ENCODE data around the gene MED23.
"Not testable (repeated sequence)": the region's sequence is repeated elsewhere in the genome, so short reads cannot be mapped to it uniquely, and the experiment has no call there.

The MED23 gene

GRCh38 chr6:131555992-131556391 is 72.0 kb downstream of the MED23 start:
- no peak overlapping the region for H3K4me3 ChIP-seq (ENCODE audit: low read depth, low read length)
- DNase-seq (ENCODE audit: low read depth, low spot score): no peak
- in situ Hi-C loops (cut with HindIII; ENCODE audit: low sequenced_read_pairs): no loop called here
- TF ChIP-seq CTCF (IDR thresholded peaks at IDR 0.05; ENCODE audit: low read depth, low read length): no peak

DNA sequence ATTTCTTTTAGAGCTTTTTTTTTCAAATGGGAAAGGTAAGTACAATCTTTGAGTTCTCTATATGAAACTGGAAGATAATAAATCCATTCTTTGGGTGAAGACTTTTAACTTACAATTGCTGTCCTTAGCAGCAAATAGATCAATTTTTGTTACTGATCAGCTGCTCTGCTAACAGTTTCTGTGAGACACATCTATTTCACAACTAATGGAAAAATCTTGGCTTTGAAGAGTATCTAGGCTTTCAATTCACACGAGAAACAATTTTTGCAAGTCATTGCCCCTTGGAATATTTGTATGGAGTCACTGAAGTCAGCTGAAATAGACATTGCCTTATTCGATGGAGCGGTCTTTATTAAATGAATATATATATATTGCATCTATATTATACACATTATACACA is 75.5 kb downstream of the MED23 start:
- DNase-seq (ENCODE audit: low read depth, low spot score): no peak
- in situ Hi-C loops (cut with HindIII; ENCODE audit: low sequenced_read_pairs): no loop called here
- TF ChIP-seq CTCF (IDR thresholded peaks at IDR 0.05; ENCODE audit: low read depth, low read length): no peak
- H3K4me3 ChIP-seq (ENCODE audit: low read depth, low read length): no peak overlapping the region

GRCh38 chr6:131551902-131552301 is 76.1 kb downstream of the MED23 start:
- no peak for TF ChIP-seq CTCF (IDR thresholded peaks at IDR 0.05; ENCODE audit: low read depth, low read length)
- DNase-seq (ENCODE audit: low read depth, low spot score): no peak
- in situ Hi-C loops (cut with HindIII; ENCODE audit: low sequenced_read_pairs): no loop called here
- no peak overlapping the region for H3K4me3 ChIP-seq (ENCODE audit: low read depth, low read length)

GRCh38 chr6:131549811-131550210 is 78.2 kb downstream of the MED23 start:
- in situ Hi-C loops (cut with HindIII; ENCODE audit: low sequenced_read_pairs): no loop called here
- DNase-seq (ENCODE audit: low read depth, low spot score): no peak
- no peak overlapping the region for H3K4me3 ChIP-seq (ENCODE audit: low read depth, low read length)
- no peak for TF ChIP-seq CTCF (IDR thresholded peaks at IDR 0.05; ENCODE audit: low read depth, low read length)

DNA sequence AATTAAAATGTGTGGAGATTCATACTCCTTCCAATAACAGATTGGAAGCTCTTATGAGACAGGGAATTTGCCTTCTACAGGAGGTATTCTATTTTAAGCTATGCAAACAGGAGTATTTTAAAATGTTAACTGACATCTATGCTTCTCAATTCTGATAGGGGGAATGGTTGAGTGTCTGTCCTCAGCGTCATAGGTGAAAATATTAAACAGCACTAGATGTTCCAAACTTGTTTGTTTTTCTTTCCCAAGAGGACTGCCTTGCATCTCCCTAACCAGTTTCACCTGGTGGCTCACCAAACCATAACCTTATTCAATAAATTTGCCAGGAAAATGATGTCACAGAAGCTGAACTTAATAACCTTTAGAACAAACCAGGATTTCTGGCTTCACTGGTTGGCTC is 79.6 kb downstream of the MED23 start:
- no peak overlapping the region for H3K4me3 ChIP-seq (ENCODE audit: low read depth, low read length)
- TF ChIP-seq CTCF (IDR thresholded peaks at IDR 0.05; ENCODE audit: low read depth, low read length): no peak
- DNase-seq (ENCODE audit: low read depth, low spot score): no peak
- in situ Hi-C loops (cut with HindIII; ENCODE audit: low sequenced_read_pairs): no loop called here

GRCh38 chr6:131547488-131547887 is 80.6 kb downstream of the MED23 start:
- in situ Hi-C loops (cut with HindIII; ENCODE audit: low sequenced_read_pairs): no loop called here
- TF ChIP-seq CTCF (IDR thresholded peaks at IDR 0.05; ENCODE audit: low read depth, low read length): no peak
- DNase-seq (ENCODE audit: low read depth, low spot score): no peak
- no peak overlapping the region for H3K4me3 ChIP-seq (ENCODE audit: low read depth, low read length)

GRCh38 chr6:131545317-131545716 is 82.7 kb downstream of the MED23 start:
- in situ Hi-C loops (cut with HindIII; ENCODE audit: low sequenced_read_pairs): no loop called here
- no peak overlapping the region for H3K4me3 ChIP-seq (ENCODE audit: low read depth, low read length)
- no peak for TF ChIP-seq CTCF (IDR thresholded peaks at IDR 0.05; ENCODE audit: low read depth, low read length)
- DNase-seq (ENCODE audit: low read depth, low spot score): no peak

- DNase-seq (ENCODE audit: low read depth, low spot score); H3K4me3 ChIP-seq (ENCODE audit: low read depth, low read length); in situ Hi-C loops (cut with HindIII; ENCODE audit: low sequenced_read_pairs): not testable (repeated sequence)
Measured at GRCh38 chr6:131538615-131539014, 89.4 kb downstream of the MED23 start.

Measured in astrocyte of the spinal cord (primary cell).